H1 (cell line): ENCODE results near the gene ELOVL6. TPM values are rescaled to one million over a fixed set of nuclear protein-coding genes. Genes with fewer than 3 reads are reported as not detected.

Experiments used
- CTCF ChIA-PET: fragments of 300-600 bp; sonication (Branson Sonifier 250); formaldehyde crosslinking; loops from one replicate; lab custom pipeline; 2021; ENCODE audit not compliant: partially characterized antibody; lab: Charles Lee
- POLR2A ChIA-PET: fragments of 300-600 bp; sonication (Branson Sonifier 250); formaldehyde crosslinking; loops from one replicate; lab custom pipeline; 2021; ENCODE audit warnings: inconsistent platforms; ENCODE audit not compliant: partially characterized antibody; lab: Charles Lee
- DNase-seq, 2 experiments: peaks; one replicate each; pipeline versions ENCODE4 v3.0.0 to v3.0.0-alpha.2; 2010 to 2022; ENCODE audit warnings: low spot score in 2 of 2, low read depth in 1 of 2, mixed read lengths in 1 of 2
- FAIRE-seq: peaks from 2 replicates; lab custom pipeline; 2011; peaks lifted over from hg19 to GRCh38; lab: Jason Lieb, UNC
- H2AFZ ChIP-seq: 2 replicates; pipeline ENCODE4 v1.8.1; 2012; ENCODE audit warnings: low read length, inconsistent platforms
- H2AK5ac ChIP-seq: 2 replicates; pipeline ENCODE4 v1.6.1; 2013; ENCODE audit warnings: low read depth, low read length
- H2BK120ac ChIP-seq: replicated peaks from 2 replicates; pipeline ENCODE3; 2013; ENCODE audit warnings: low read depth, low read length, inconsistent platforms
- H2BK12ac ChIP-seq: 2 replicates; pipeline ENCODE4 v1.6.1; 2013; ENCODE audit warnings: low read depth, low read length
- H2BK15ac ChIP-seq: 2 replicates; pipeline ENCODE4 v1.6.1; 2013; ENCODE audit warnings: low read length
- H2BK20ac ChIP-seq: 2 replicates; pipeline ENCODE4 v1.6.1; 2013; ENCODE audit warnings: low read length
- H2BK5ac ChIP-seq: 2 replicates; pipeline ENCODE4 v1.6.1; 2013; ENCODE audit warnings: low read depth, low read length
- H3K14ac ChIP-seq: 2 replicates; pipeline ENCODE4 v1.6.1; 2013; ENCODE audit warnings: inconsistent platforms; ENCODE audit not compliant: insufficient read length
- H3K18ac ChIP-seq: 2 replicates; pipeline ENCODE4 v1.6.1; 2013; ENCODE audit warnings: low read length; ENCODE audit errors: extremely low read depth
- H3K23ac ChIP-seq: 2 replicates; pipeline ENCODE4 v1.6.1; 2013; ENCODE audit warnings: inconsistent platforms; ENCODE audit not compliant: insufficient read length
- H3K23me2 ChIP-seq: 2 replicates; pipeline ENCODE4 v1.6.1; 2013; ENCODE audit warnings: low read depth, low read length
- H3K27ac ChIP-seq: 2 replicates; pipeline ENCODE4 v1.6.1; 2011; ENCODE audit warnings: low read depth, low read length, inconsistent platforms
- H3K27me3 ChIP-seq, 4 experiments: replicated peaks in 1 of 4; 1 replicate in 1 of 4; 2 replicates in 3 of 4; pipeline versions ENCODE4 v1.6.1 to v1.8.1; 2011 to 2013; ENCODE audit warnings: low read length in 3 of 4, mild to moderate bottlenecking in 3 of 4, inconsistent platforms in 2 of 4, mixed read lengths in 2 of 4, moderate library complexity in 1 of 4; ENCODE audit not compliant: control insufficient read depth in 3 of 4, insufficient read depth in 3 of 4; ENCODE audit errors: extremely low read depth in 1 of 4
- H3K36me3 ChIP-seq, 4 experiments: 2 replicates each; pipeline versions ENCODE4 v1.6.1 to v1.8.1; 2011 to 2013; ENCODE audit warnings: mild to moderate bottlenecking in 4 of 4, low read length in 3 of 4, moderate library complexity in 2 of 4, control low read depth in 1 of 4, inconsistent platforms in 1 of 4; ENCODE audit not compliant: insufficient read depth in 4 of 4, control insufficient read depth in 2 of 4
- H3K4ac ChIP-seq: replicated peaks from 2 replicates; pipeline ENCODE3; 2013; ENCODE audit warnings: low read length, low read depth, mixed read lengths, inconsistent platforms; ENCODE audit not compliant: insufficient read length
- H3K4me1 ChIP-seq, 4 experiments: replicated peaks in 1 of 4; 1 replicate in 1 of 4; 2 replicates in 3 of 4; pipeline versions ENCODE4 v1.6.1 to v1.8.1; 2011 to 2013; ENCODE audit warnings: low read length in 3 of 4, inconsistent platforms in 2 of 4, mixed read lengths in 1 of 4; ENCODE audit not compliant: insufficient read depth in 4 of 4, control insufficient read depth in 3 of 4
- H3K4me2 ChIP-seq, 2 experiments: 2 replicates each; pipeline versions ENCODE4 v1.6.1 to v1.8.1; 2011 to 2013; ENCODE audit warnings: low read depth in 2 of 2, low read length in 2 of 2, control low read depth in 1 of 2, inconsistent platforms in 1 of 2, mild to moderate bottlenecking in 1 of 2; ENCODE audit not compliant: insufficient read depth in 1 of 2
- H3K4me3 ChIP-seq, 4 experiments: fragments of 200-600, 300-600 bp in 1 of 4; sonication (generic), shearing (Covaris generic), sonication (Bioruptor Twin) in 1 of 4; 2 replicates each; pipeline versions ENCODE4 v1.5.1 to v1.8.1; 2011 to 2016; ENCODE audit warnings: low read length in 4 of 4, low read depth in 3 of 4, control low read depth in 2 of 4, inconsistent platforms in 2 of 4, mild to moderate bottlenecking in 2 of 4, mixed read lengths in 1 of 4, moderate library complexity in 1 of 4; ENCODE audit not compliant: insufficient read depth in 2 of 4; ENCODE audit errors: extremely low read depth in 1 of 4
- H3K56ac ChIP-seq: replicated peaks from 2 replicates; pipeline ENCODE3; 2013; ENCODE audit warnings: low read depth, mild to moderate bottlenecking, mixed read lengths, low read length, inconsistent platforms; ENCODE audit not compliant: insufficient read length
- H3K79me1 ChIP-seq: 2 replicates; pipeline ENCODE4 v1.6.1; 2013; ENCODE audit warnings: low read depth, low read length, control low read depth
- H3K79me2 ChIP-seq, 2 experiments: 2 replicates each; pipeline versions ENCODE4 v1.6.1 to v1.8.1; 2012 to 2013; ENCODE audit warnings: low read length in 2 of 2, mild to moderate bottlenecking in 2 of 2, inconsistent platforms in 1 of 2; ENCODE audit not compliant: insufficient read depth in 2 of 2, control insufficient read depth in 1 of 2
- H3K9ac ChIP-seq, 4 experiments: replicated peaks in 1 of 4; 1 replicate in 1 of 4; 2 replicates in 3 of 4; pipeline versions ENCODE4 v1.6.1 to v1.8.1; 2011 to 2013; ENCODE audit warnings: low read depth in 3 of 4, low read length in 3 of 4, control low read depth in 2 of 4, mild to moderate bottlenecking in 2 of 4, moderate library complexity in 2 of 4, inconsistent platforms in 1 of 4; ENCODE audit errors: extremely low read depth in 1 of 4
- H3K9me3 ChIP-seq, 2 experiments: 2 replicates each; pipeline versions ENCODE4 v1.6.1 to v1.8.1; 2012 to 2013; ENCODE audit warnings: mild to moderate bottlenecking in 2 of 2, moderate library complexity in 2 of 2, control low read depth in 1 of 2, inconsistent platforms in 1 of 2, low read depth in 1 of 2, low read length in 1 of 2, mixed read lengths in 1 of 2; ENCODE audit not compliant: insufficient read depth in 2 of 2
- H4K20me1 ChIP-seq, 2 experiments: replicated peaks in 1 of 2; 2 replicates each; pipeline versions ENCODE3 to v1.8.1; 2011 to 2013; ENCODE audit warnings: inconsistent platforms in 2 of 2, low read length in 2 of 2, mild to moderate bottlenecking in 1 of 2; ENCODE audit not compliant: insufficient read depth in 2 of 2, control insufficient read depth in 1 of 2
- H4K5ac ChIP-seq: 2 replicates; pipeline ENCODE4 v1.6.1; 2013; ENCODE audit warnings: low read length, low read depth, mixed read lengths, inconsistent platforms; ENCODE audit not compliant: insufficient read length
- H4K8ac ChIP-seq: 2 replicates; pipeline ENCODE4 v1.8.0; 2013; ENCODE audit warnings: mild to moderate bottlenecking, moderate library complexity, low read length, inconsistent platforms; ENCODE audit not compliant: insufficient read depth; ENCODE audit errors: extremely low read depth
- H4K91ac ChIP-seq: replicated peaks from 2 replicates; pipeline ENCODE3; 2013; ENCODE audit warnings: low read length, mixed read lengths, inconsistent platforms; ENCODE audit not compliant: insufficient read length
- CBX8 ChIP-seq: fragments of 300-800, 300-1000 bp; sonication (generic); IDR thresholded peaks from 2 replicates; pipeline ENCODE4 v1.7.1; 2016; ENCODE audit warnings: low read depth, low read length, borderline replicate concordance
- CTCF ChIP-seq, 3 experiments: IDR thresholded peaks; 1 replicate in 2 of 3; 2 replicates in 1 of 3; pipeline versions ENCODE4 v1.5.1 to v1.6.1; 2011; ENCODE audit warnings: low read length in 3 of 3, mild to moderate bottlenecking in 3 of 3, inconsistent platforms in 2 of 3, low read depth in 1 of 3, moderate library complexity in 1 of 3; ENCODE audit not compliant: insufficient read depth in 1 of 3; ENCODE audit errors: control extremely low read depth in 1 of 3
- EP300 ChIP-seq, 2 experiments: IDR thresholded peaks; 1 replicate in 1 of 2; 2 replicates in 1 of 2; pipeline ENCODE4 v1.6.1; 2011 to 2012; ENCODE audit warnings: low read depth in 2 of 2, low read length in 2 of 2, mild to moderate bottlenecking in 2 of 2, borderline replicate concordance in 1 of 2, inconsistent platforms in 1 of 2, moderate library complexity in 1 of 2
- GTF2F1 ChIP-seq: IDR thresholded peaks from 2 replicates; pipeline ENCODE4 v1.6.1; 2012; ENCODE audit warnings: low read depth, low read length, improper control_type of control experiment, borderline replicate concordance
- NRF1 ChIP-seq: IDR thresholded peaks from 2 replicates; pipeline ENCODE4 v1.6.1; 2011; ENCODE audit warnings: mild to moderate bottlenecking, low read depth, low read length, improper control_type of control experiment
- POLR2AphosphoS5 ChIP-seq: IDR thresholded peaks from 2 replicates; pipeline ENCODE4 v1.6.1; 2011; ENCODE audit warnings: low read depth, low read length
- SP1 ChIP-seq: IDR thresholded peaks from 2 replicates; pipeline ENCODE4 v1.6.1; 2011; ENCODE audit warnings: low read depth, low read length
- SP4 ChIP-seq: IDR thresholded peaks from 2 replicates; pipeline ENCODE4 v1.6.1; 2012; ENCODE audit warnings: low read length, inconsistent platforms
- USF2 ChIP-seq: IDR thresholded peaks from 2 replicates; pipeline ENCODE4 v1.6.1; 2011; ENCODE audit warnings: low read length, improper control_type of control experiment
- ZNF274 ChIP-seq: IDR thresholded peaks from 2 replicates; pipeline ENCODE4 v1.7.0; 2012; ENCODE audit warnings: low read length, borderline replicate concordance; ENCODE audit errors: extremely low read depth
- WGBS, 2 experiments: shearing (Covaris generic) in 1 of 2; methylation state at CpG; one replicate each; pipeline versions ENCODE4 v1.1.6 to v1.1.7; 2013 to 2015; ENCODE audit warnings: low lambda C conversion rate in 2 of 2, mixed read lengths in 2 of 2, inconsistent platforms in 1 of 2, low coverage in 1 of 2, missing lambda C conversion rate in 1 of 2; ENCODE audit not compliant: insufficient replicate concordance in 2 of 2, insufficient coverage in 1 of 2, insufficient read length in 1 of 2; ENCODE audit errors: extremely low coverage in 1 of 2, missing lambda C conversion rate in 1 of 2; 5-methylcytosine and 5-hydroxymethylcytosine counted together
- polyA plus RNA-seq, 7 experiments: library from polyadenylated mRNA; depleted of rRNA in 3 of 7; stranded (reverse) in 5 of 7; unstranded in 2 of 7; fragments of >200 nt in 5 of 7; fragments of 200-250 nt in 2 of 7; gene quantifications; 1 replicate in 5 of 7; 2 replicates in 1 of 7; 4 replicates in 1 of 7; pipeline versions ENCODE4 v1.2.1 to v1.2.3, GENCODE V29; 2011 to 2013; ENCODE audit warnings: missing spikeins in 2 of 7, mixed read lengths in 2 of 7
- total RNA-seq: library from RNA; stranded (reverse); fragmentation: NEBNext Ultra II Directional; extraction: Animal tissue kit (Norgen Biotek cat#: 25700); gene quantifications from 2 replicates; pipeline ENCODE4 v1.2.1, GENCODE V29; 2021

ELOVL6 gene
- total and polyA plus RNA-seq, 2 of the 8 experiments (the other 6 are each of a cell fraction or from before 2014, with no cell fraction given) = 27.8 to 86.6 TPM

- H3K9ac ChIP-seq = no peak overlapping the region
- no peaks in the 10 kb centered on the region for H3K36me3 ChIP-seq
- H2BK20ac ChIP-seq = no peak overlapping the region
- H3K23me2 ChIP-seq = no peaks in the 10 kb centered on the region
- H3K4me2 ChIP-seq = no peak overlapping the region
- DNase-seq (no peak), FAIRE-seq (no peak)
- no peak overlapping the region for H2BK120ac ChIP-seq
- no peaks in the 10 kb centered on the region for H4K20me1 ChIP-seq
- no peak overlapping the region for H3K14ac ChIP-seq
- H2AFZ ChIP-seq = no peak overlapping the region
- no peak overlapping the region for H3K27ac ChIP-seq
- ChIA-PET POLR2A (interaction anchor here (0.8 kb wide), 1 partner anchor 9 kb away, joined by 3 read pairs; no protein-coding TSS in a partner anchor), CTCF (interaction anchor here (0.7 to 16.6 kb wide), 8 partner anchors 8 to 503 kb away, joined by 3 to 389 read pairs (median 4); no protein-coding TSS in a partner anchor)
- H4K5ac ChIP-seq = no peak overlapping the region
- no peak overlapping the region for H2BK15ac ChIP-seq
- H3K79me2 ChIP-seq = no peaks in the 10 kb centered on the region
- 78% methylated on average over 4 of the region's 4 CpGs; no CpG with 5 or more reads in 1 of the 2 experiments for WGBS, 2 experiments
- H3K4me1 ChIP-seq = 0 out of 7 replicates have a peak, but pooled peaks cover 0 to 2% (median 0%) of the 10 kb centered on the region in 4 experiments
- no peaks in the 10 kb centered on the region for H3K9me3 ChIP-seq
- no peak overlapping the region for H2BK5ac ChIP-seq
- no peak overlapping the region for H2BK12ac ChIP-seq
- H3K79me1 ChIP-seq = no peaks in the 10 kb centered on the region
- no peak overlapping the region for H3K23ac ChIP-seq
- H4K91ac ChIP-seq = no peak overlapping the region
- H3K27me3 ChIP-seq = no peaks in the 10 kb centered on the region
- H4K8ac ChIP-seq = no peak overlapping the region
- no peak overlapping the region for H2AK5ac ChIP-seq
- H3K56ac ChIP-seq = no peak overlapping the region
- no peak overlapping the region for H3K18ac ChIP-seq
- no peak overlapping the region for H3K4ac ChIP-seq
- no peak overlapping the region for H3K4me3 ChIP-seq
- TF ChIP-seq SP4 (no peak), USF2 (no peak), POLR2AphosphoS5 (no peak), GTF2F1 (no peak), SP1 (no peak), ZNF274 (no peak), CTCF (IDR thresholded peaks at IDR 0.05; ENCODE audit: control extremely low read depth in 1 of 3, insufficient read depth in 1 of 3, low read depth in 1 of 3, low read length in 3 of 3) (no peak), CBX8 (no peak), EP300 (IDR thresholded peaks at IDR 0.05; ENCODE audit: borderline replicate concordance in 1 of 2, low read depth in 2 of 2, low read length in 2 of 2) (no peak), NRF1 (no peak)
Measured at GRCh38 chr4:110010797-110011196, 187.6 kb downstream of the ELOVL6 start.
